HepG2 (cell line): ENCODE results near the gene CCDC50. TPM values are rescaled to one million over a fixed set of nuclear protein-coding genes. Genes with fewer than 3 reads are reported as not detected.

Experiments used
- ATAC-seq: fragments of 200-7000 bp; cut with Tn5 transposase; 3 replicates; pipeline ENCODE4 v1.9.1; 2020; ENCODE audit warnings: mild to moderate bottlenecking, moderate library complexity
- BruUV-seq: library from RNA; stranded (reverse); fragments of 400-500 nt; replicated peaks from 2 replicates; lab custom pipeline; 2021; lab: Mats Ljungman, UMichigan
- CTCF ChIA-PET: fragments of 300-600 bp; formaldehyde crosslinking; extraction: SDS; loops from one replicate; lab custom pipeline; 2021; ENCODE audit warnings: low total read pairs, inconsistent platforms, low intra/inter-chr PET ratio; lab: Yijun Ruan, JAX
- POLR2A ChIA-PET: fragments of 350-600 bp; sonication (Branson Sonifier 250); formaldehyde crosslinking; loops from one replicate; lab custom pipeline; 2020; ENCODE audit warnings: antibody characterized with exemption, inconsistent platforms; lab: Yijun Ruan, JAX
- DNase-seq: peaks from one replicate; pipeline ENCODE4 v3.0.0-alpha.2; 2015; ENCODE audit warnings: low spot score
- FAIRE-seq: peaks from 3 replicates; lab custom pipeline; 2011; peaks lifted over from hg19 to GRCh38; lab: Jason Lieb, UNC
- H2AFZ ChIP-seq: one replicate; pipeline ENCODE4 v1.6.1; 2011; ENCODE audit warnings: low read length, inconsistent platforms
- H3K27ac ChIP-seq: fragments of 300-600 bp; 3 replicates; pipeline ENCODE4 v1.8.0; 2011; ENCODE audit warnings: mixed run types, mild to moderate bottlenecking, mixed read lengths, low read length, inconsistent platforms; ENCODE audit not compliant: insufficient read depth; ENCODE audit errors: extremely low read length
- H3K27me3 ChIP-seq, 2 experiments: fragments of 200-600 bp in 1 of 2; 2 replicates in 1 of 2; 3 replicates in 1 of 2; pipeline versions ENCODE4 v1.6.0 to v1.8.0; 2011; ENCODE audit warnings: low read length in 2 of 2, mild to moderate bottlenecking in 2 of 2, moderate library complexity in 2 of 2, inconsistent platforms in 1 of 2; ENCODE audit not compliant: insufficient read depth in 2 of 2, control insufficient read depth in 1 of 2
- H3K36me3 ChIP-seq, 2 experiments: fragments of 200-600 bp in 1 of 2; replicated peaks in 1 of 2; 2 replicates in 1 of 2; 3 replicates in 1 of 2; pipeline versions ENCODE4 v1.5.1 to v1.8.0; 2011; ENCODE audit warnings: low read length in 2 of 2, inconsistent platforms in 1 of 2; ENCODE audit not compliant: insufficient read depth in 2 of 2, control insufficient read depth in 1 of 2
- H3K4me1 ChIP-seq: 2 replicates; pipeline ENCODE4 v1.5.1; 2012; ENCODE audit warnings: low read length, inconsistent platforms; ENCODE audit not compliant: insufficient read depth
- H3K4me2 ChIP-seq: 2 replicates; pipeline ENCODE4 v1.6.0; 2011; ENCODE audit warnings: low read depth, low read length, inconsistent platforms
- H3K4me3 ChIP-seq, 3 experiments: fragments of 200-600 bp in 1 of 3; sonication (generic), shearing (Covaris generic) in 1 of 3; replicated peaks in 1 of 3; 2 replicates each; pipeline ENCODE4 v1.5.1; 2011 to 2016; ENCODE audit warnings: low read length in 3 of 3, inconsistent platforms in 2 of 3, low read depth in 2 of 3, mild to moderate bottlenecking in 2 of 3, control low read depth in 1 of 3, mixed read lengths in 1 of 3; ENCODE audit not compliant: insufficient read depth in 1 of 3
- H3K79me2 ChIP-seq: one replicate; pipeline ENCODE4 v1.6.1; 2011; ENCODE audit warnings: low read length, inconsistent platforms; ENCODE audit not compliant: insufficient read depth
- H3K9ac ChIP-seq: 2 replicates; pipeline ENCODE4 v1.6.0; 2011; ENCODE audit warnings: mild to moderate bottlenecking, low read depth, low read length, inconsistent platforms; ENCODE audit not compliant: insufficient read depth
- H3K9me3 ChIP-seq: 2 replicates; pipeline ENCODE4 v1.5.1; 2012; ENCODE audit warnings: mild to moderate bottlenecking, low read length
- H4K20me1 ChIP-seq: 2 replicates; pipeline ENCODE4 v1.6.0; 2011; ENCODE audit warnings: inconsistent platforms, mild to moderate bottlenecking, low read length, moderate library complexity; ENCODE audit not compliant: insufficient read depth
- ATF1 ChIP-seq: IDR thresholded peaks from 2 replicates; pipeline ENCODE4 v1.6.1; 2016; ENCODE audit warnings: mild to moderate bottlenecking, control low read depth
- GLMP ChIP-seq: sonication (generic); formaldehyde crosslinking; IDR thresholded peaks from 2 replicates; pipeline ENCODE4 v1.9.0; 2021; ENCODE audit warnings: missing genetic modification reagents, mild to moderate bottlenecking, borderline replicate concordance
- HNRNPK ChIP-seq: fragments of 200-400 bp; formaldehyde crosslinking; IDR thresholded peaks from 2 replicates; pipeline ENCODE4 v1.6.1; 2018; ENCODE audit warnings: low read length, low read depth, moderate library complexity, mild to moderate bottlenecking; ENCODE audit not compliant: poor library complexity, severe bottlenecking
- MTF2 ChIP-seq: sonication (generic); formaldehyde crosslinking; IDR thresholded peaks from 2 replicates; pipeline ENCODE4 v1.5.0; 2020; ENCODE audit warnings: missing genetic modification reagents, borderline replicate concordance
- NONO ChIP-seq, 2 experiments: fragments of 450-650 bp in 1 of 2; sonication (generic) in 1 of 2; formaldehyde crosslinking in 1 of 2; IDR thresholded peaks in 1 of 2; conservative IDR thresholded peaks in 1 of 2; 2 replicates each; pipeline versions ENCODE4 v1.6.1 to v1.8.0; 2017 to 2022; ENCODE audit warnings: mild to moderate bottlenecking in 1 of 2, missing genetic modification reagents in 1 of 2, moderate library complexity in 1 of 2
- RBFOX2 ChIP-seq: fragments of 200-400 bp; formaldehyde crosslinking; IDR thresholded peaks from 2 replicates; pipeline ENCODE4 v1.6.1; 2017; ENCODE audit warnings: low read depth, mild to moderate bottlenecking, low read length
- SIX4 ChIP-seq: sonication (generic); formaldehyde crosslinking; IDR thresholded peaks from 2 replicates; pipeline ENCODE4 v1.4.0; 2020; ENCODE audit warnings: missing genetic modification reagents
- SOX5 ChIP-seq: IDR thresholded peaks from 2 replicates; pipeline ENCODE4 v1.6.1; 2016; ENCODE audit warnings: borderline replicate concordance
- SSRP1 ChIP-seq: IDR thresholded peaks from 2 replicates; pipeline ENCODE4 v1.6.1; 2016; ENCODE audit warnings: control low read depth
- TCF7 ChIP-seq: sonication (generic); IDR thresholded peaks from 2 replicates; pipeline ENCODE4 v1.6.1; 2016; ENCODE audit warnings: antibody characterized with exemption, low read depth
- TEAD2 ChIP-seq: sonication (generic); formaldehyde crosslinking; IDR thresholded peaks from 2 replicates; pipeline ENCODE4 v1.9.0; 2021; ENCODE audit warnings: missing genetic modification reagents
- ZBTB7A ChIP-seq: sonication (generic); formaldehyde crosslinking; IDR thresholded peaks from 2 replicates; pipeline ENCODE4 v1.8.0; 2022; ENCODE audit warnings: mild to moderate bottlenecking, missing genetic modification reagents
- ZFYVE20 ChIP-seq: sonication (generic); formaldehyde crosslinking; IDR thresholded peaks from 2 replicates; pipeline ENCODE4 v1.8.0; 2023; ENCODE audit warnings: low read depth, mild to moderate bottlenecking, moderate library complexity, missing genetic modification reagents, borderline replicate concordance
- ZNF101 ChIP-seq: sonication (generic); formaldehyde crosslinking; IDR thresholded peaks from 2 replicates; pipeline ENCODE4 v1.4.0; 2020; ENCODE audit warnings: mild to moderate bottlenecking, low read depth, missing genetic modification reagents, borderline replicate concordance
- ZNF234 ChIP-seq: sonication (generic); formaldehyde crosslinking; conservative IDR thresholded peaks from 2 replicates; pipeline ENCODE4 v1.5.1; 2020; ENCODE audit warnings: mild to moderate bottlenecking, missing genetic modification reagents
- ZNF256 ChIP-seq: sonication (generic); formaldehyde crosslinking; conservative IDR thresholded peaks from 2 replicates; pipeline ENCODE4 v1.4.0; 2020; ENCODE audit warnings: missing genetic modification reagents
- ZNF329 ChIP-seq: sonication (generic); formaldehyde crosslinking; IDR thresholded peaks from 2 replicates; pipeline ENCODE4 v1.9.0; 2021; ENCODE audit warnings: low read depth, mild to moderate bottlenecking, missing genetic modification reagents
- ZNF44 ChIP-seq: sonication (generic); formaldehyde crosslinking; IDR thresholded peaks from 2 replicates; pipeline ENCODE4 v1.5.1; 2020; ENCODE audit warnings: mild to moderate bottlenecking, missing genetic modification reagents
- ZNF546 ChIP-seq: sonication (generic); formaldehyde crosslinking; conservative IDR thresholded peaks from 2 replicates; pipeline ENCODE4 v1.8.1; 2023; ENCODE audit warnings: mild to moderate bottlenecking, missing genetic modification reagents
- ZNF709 ChIP-seq: sonication (generic); formaldehyde crosslinking; IDR thresholded peaks from 2 replicates; pipeline ENCODE4 v1.5.0; 2020; ENCODE audit warnings: mild to moderate bottlenecking, missing genetic modification reagents
- WGBS: methylation state at CpG from one replicate; pipeline ENCODE4 v1.1.6; 2017; ENCODE audit warnings: low lambda C conversion rate; 5-methylcytosine and 5-hydroxymethylcytosine counted together
- in situ Hi-C: cut with HindIII; loops from 2 replicates; pipeline ENCODE4 v1.10.0; 2017; ENCODE audit warnings: low pct_unique_long_range_greater_than_20kb; ENCODE audit not compliant: extremely low pct_ligation_motif_present
- intact Hi-C: fragments of 100-400 bp; cut with micrococcal nuclease; formaldehyde crosslinking; loops from one replicate; pipeline ENCODE4 v1.10.0; 2022; ENCODE audit not compliant: unreplicated experiment
- polyA plus RNA-seq, 8 experiments: library from polyadenylated mRNA; depleted of rRNA in 3 of 8; stranded (reverse) in 7 of 8; unstranded in 1 of 8; fragments of >200 nt; fragmentation: Illumina TruSeq in 4 of 8; extraction: Trizol in 4 of 8; gene quantifications; 2 replicates each; pipeline versions ENCODE4 v1.2.1 to v1.2.3, GENCODE V29; 2011 to 2016; ENCODE audit warnings: low read depth in 4 of 8, missing spikeins in 1 of 8, mixed read lengths in 1 of 8; ENCODE audit not compliant: insufficient read depth in 1 of 8
- total RNA-seq, 5 experiments: library from RNA; depleted of rRNA; stranded (reverse); fragments of >200 nt; fragmentation: Illumina TruSeq; extraction: Trizol; gene quantifications; 2 replicates each; pipeline ENCODE4 v1.2.3, GENCODE V29; 2016; ENCODE audit warnings: low read depth in 1 of 5

The CCDC50 gene
- total and polyA plus RNA-seq, 2 of the 13 experiments (the other 11 are each of a cell fraction or from before 2014, with no cell fraction given): 47.6 to 66.4 TPM

GRCh38 chr3:191313296-191313695, 15.9 kb upstream of the CCDC50 start:
- Histone ChIP-seq H4K20me1 (no peaks in the 10 kb centered on the region), H3K79me2 (no peaks in the 10 kb centered on the region), H3K4me1 (peaks cover 21% of the 10 kb centered on the region), H3K27me3 (no peaks in the 10 kb centered on the region), H2AFZ (no peak overlapping the region), H3K9me3 (no peaks in the 10 kb centered on the region), H3K27ac (no peak overlapping the region), H3K36me3 (no peaks in the 10 kb centered on the region), H3K4me3 (no peak overlapping the region), H3K4me2 (no peak overlapping the region), H3K9ac (no peak overlapping the region)
- no peak for FAIRE-seq
- in situ Hi-C loops (no loop called here), intact Hi-C loops (no loop called here)
- ChIA-PET CTCF (no interaction called here), POLR2A (no interaction called here)
- TF ChIP-seq HNRNPK (no peak), ZNF709 (CRISPR knock-in tag) (no peak), TEAD2 (CRISPR knock-in tag) (no peak), RBFOX2 (no peak), ZNF44 (CRISPR knock-in tag) (no peak), ZBTB7A (no peak), MTF2 (no peak), NONO (IDR thresholded peaks at IDR 0.05) (no peak), NONO (CRISPR knock-in tag; conservative IDR thresholded peaks at IDR 0.05) (no peak), ZFYVE20 (CRISPR knock-in tag) (no peak), ZNF101 (no peak), SSRP1 (CRISPR knock-in tag) (no peak), TCF7 (no peak), ATF1 (CRISPR knock-in tag) (no peak), ZNF256 (no peak), ZNF546 (no peak), ZNF329 (no peak), SOX5 (no peak), GLMP (no peak), ZNF234 (CRISPR knock-in tag) (no peak), SIX4 (CRISPR knock-in tag) (no peak)
- DNase-seq: no peak
- ATAC-seq: peak; percentile 14; the same call in 2 of the 3 replicates
- WGBS: 2% methylated on average over 2 of the region's 2 CpGs
- BruUV-seq: no TSS peak
